HepG2 (cell line): ENCODE results near the gene TAS1R3. TPM values are rescaled to one million over a fixed set of nuclear protein-coding genes. Genes with fewer than 3 reads are reported as not detected.

Experiments
- ATRX ChIP-seq: sonication (generic); formaldehyde crosslinking; IDR thresholded peaks from 2 replicates; pipeline ENCODE4 v1.4.0; 2020; ENCODE audit warnings: missing genetic modification reagents, borderline replicate concordance
- HNRNPL ChIP-seq: fragments of 200-400 bp; formaldehyde crosslinking; IDR thresholded peaks from 2 replicates; pipeline ENCODE4 v1.6.1; 2017; ENCODE audit warnings: mild to moderate bottlenecking, low read depth, low read length
- IKZF1 ChIP-seq: fragments of 450-650 bp; IDR thresholded peaks from 2 replicates; pipeline ENCODE4 v1.7.1; 2016
- NR2C2 ChIP-seq: sonication (generic); formaldehyde crosslinking; IDR thresholded peaks from 2 replicates; pipeline ENCODE4 v1.4.0; 2020; ENCODE audit warnings: missing genetic modification reagents, mild to moderate bottlenecking, moderate library complexity, borderline replicate concordance
- POLR2A ChIP-seq, 2 experiments: IDR thresholded peaks; 2 replicates each; pipeline ENCODE4 v1.6.1; 2011; ENCODE audit warnings: low read depth in 2 of 2, low read length in 2 of 2, mild to moderate bottlenecking in 1 of 2, moderate library complexity in 1 of 2; ENCODE audit not compliant: insufficient read depth in 1 of 2
- PRPF4 ChIP-seq: fragments of 200-400 bp; formaldehyde crosslinking; IDR thresholded peaks from 2 replicates; pipeline ENCODE4 v1.6.1; 2016; ENCODE audit warnings: low read length, low read depth; ENCODE audit not compliant: poor library complexity, severe bottlenecking
- SOX6 ChIP-seq, 2 experiments: fragments of 450-650 bp in 1 of 2; sonication (generic) in 1 of 2; formaldehyde crosslinking in 1 of 2; IDR thresholded peaks; 2 replicates each; pipeline versions ENCODE4 v1.4.0 to v1.6.1; 2017 to 2020; ENCODE audit warnings: antibody characterized with exemption in 1 of 2, mild to moderate bottlenecking in 1 of 2, missing genetic modification reagents in 1 of 2
- THAP9 ChIP-seq: sonication (generic); formaldehyde crosslinking; IDR thresholded peaks from 2 replicates; pipeline ENCODE4; 2020; ENCODE audit warnings: missing genetic modification reagents, mild to moderate bottlenecking, borderline replicate concordance
- ZNF17 ChIP-seq: sonication (generic); formaldehyde crosslinking; IDR thresholded peaks from 2 replicates; pipeline ENCODE4 v1.5.0; 2020; ENCODE audit warnings: mild to moderate bottlenecking, missing genetic modification reagents
- ZNF354B ChIP-seq: sonication (generic); formaldehyde crosslinking; IDR thresholded peaks from 2 replicates; pipeline ENCODE4 v1.8.0; 2022; ENCODE audit warnings: mild to moderate bottlenecking, missing genetic modification reagents
- ZNF567 ChIP-seq: sonication (generic); formaldehyde crosslinking; IDR thresholded peaks from 2 replicates; pipeline ENCODE4 v1.8.1; 2023; ENCODE audit warnings: mild to moderate bottlenecking, missing genetic modification reagents, borderline replicate concordance
- ZNF724P ChIP-seq: sonication (generic); formaldehyde crosslinking; IDR thresholded peaks from 2 replicates; pipeline ENCODE4 v1.8.0; 2022; ENCODE audit warnings: missing genetic modification reagents, borderline replicate concordance
- ZNF878 ChIP-seq: sonication (generic); formaldehyde crosslinking; IDR thresholded peaks from 2 replicates; pipeline ENCODE4 v1.8.1; 2023; ENCODE audit warnings: mild to moderate bottlenecking, missing genetic modification reagents, moderate library complexity
- polyA plus RNA-seq, 8 experiments: library from polyadenylated mRNA; depleted of rRNA in 3 of 8; stranded (reverse) in 7 of 8; unstranded in 1 of 8; fragments of >200 nt; fragmentation: Illumina TruSeq in 4 of 8; extraction: Trizol in 4 of 8; gene quantifications; 2 replicates each; pipeline versions ENCODE4 v1.2.1 to v1.2.3, GENCODE V29; 2011 to 2016; ENCODE audit warnings: low read depth in 4 of 8, missing spikeins in 1 of 8, mixed read lengths in 1 of 8; ENCODE audit not compliant: insufficient read depth in 1 of 8
- total RNA-seq, 5 experiments: library from RNA; depleted of rRNA; stranded (reverse); fragments of >200 nt; fragmentation: Illumina TruSeq; extraction: Trizol; gene quantifications; 2 replicates each; pipeline ENCODE4 v1.2.3, GENCODE V29; 2016; ENCODE audit warnings: low read depth in 1 of 5
- TF ChIP-seq, protein P1 (sequence below): fragments of 450-650 bp; IDR thresholded peaks from 2 replicates; pipeline ENCODE4 v1.6.1; 2016
- TF ChIP-seq, protein P2 (sequence below): sonication (generic); formaldehyde crosslinking; IDR thresholded peaks from 2 replicates; pipeline ENCODE4 v1.8.1; 2023; ENCODE audit warnings: mild to moderate bottlenecking, inconsistent platforms, moderate library complexity, missing genetic modification reagents, borderline replicate concordance
- TF ChIP-seq, protein P3 (sequence below): sonication (generic); formaldehyde crosslinking; IDR thresholded peaks from 2 replicates; pipeline ENCODE4 v1.5.0; 2020; ENCODE audit warnings: missing genetic modification reagents
- TF ChIP-seq, protein P4 (sequence below): IDR thresholded peaks from 2 replicates; pipeline ENCODE4 v1.6.1; 2016; ENCODE audit warnings: control low read depth
- TF ChIP-seq, protein P5 (sequence below): sonication (generic); formaldehyde crosslinking; IDR thresholded peaks from 2 replicates; pipeline ENCODE4 v1.8.1; 2022; ENCODE audit warnings: low read depth, mild to moderate bottlenecking, missing genetic modification reagents

The TAS1R3 gene
- total and polyA plus RNA-seq, 2 of the 13 experiments (the other 11 are each of a cell fraction or from before 2014, with no cell fraction given), result 0.13 to 0.15 TPM

DNA sequence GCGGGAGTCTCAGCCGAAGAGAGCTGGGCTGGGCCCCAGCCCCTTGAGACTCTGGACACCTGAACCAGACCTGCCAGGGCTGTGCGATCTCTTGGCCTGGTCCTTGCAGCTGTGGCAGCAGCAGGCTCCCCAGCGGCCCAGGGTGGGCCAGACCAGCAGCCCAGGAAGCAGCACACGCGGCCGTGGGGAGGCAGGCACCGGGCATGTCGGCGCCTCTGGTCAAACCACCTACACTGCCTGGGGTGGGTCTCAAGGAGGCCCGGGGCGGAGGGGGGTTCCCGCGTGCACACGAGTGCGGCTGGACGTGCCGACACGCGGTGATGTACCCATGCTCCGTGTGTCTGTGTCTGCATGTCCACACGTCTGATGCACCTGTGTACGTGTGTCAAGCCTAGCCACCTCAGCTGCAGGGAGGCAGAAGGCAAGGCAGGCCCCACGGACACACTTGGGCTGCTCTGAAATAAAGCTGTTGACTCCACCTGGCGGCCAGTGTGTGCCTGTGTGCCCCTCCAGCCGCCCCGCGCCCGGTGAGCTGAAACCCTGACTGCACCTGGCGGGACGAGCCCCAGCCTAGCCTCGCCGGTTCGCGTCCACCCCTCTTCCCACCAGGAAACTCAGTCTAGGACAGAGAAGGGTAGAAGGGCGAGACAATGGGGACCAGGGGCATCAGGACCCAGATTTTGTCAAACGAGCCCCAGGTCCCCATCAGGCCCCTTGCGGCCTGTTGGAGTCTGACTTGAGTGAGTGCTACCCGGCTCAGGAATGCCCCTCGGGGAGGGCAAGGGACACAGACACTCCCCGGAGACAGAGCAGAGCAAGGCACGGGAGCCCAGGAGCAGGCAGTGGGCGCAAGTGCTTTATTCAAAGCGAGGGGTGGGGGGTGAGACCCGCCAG, 39.3 kb upstream of the TAS1R3 start (continued):
- TF ChIP-seq, protein P1, sequence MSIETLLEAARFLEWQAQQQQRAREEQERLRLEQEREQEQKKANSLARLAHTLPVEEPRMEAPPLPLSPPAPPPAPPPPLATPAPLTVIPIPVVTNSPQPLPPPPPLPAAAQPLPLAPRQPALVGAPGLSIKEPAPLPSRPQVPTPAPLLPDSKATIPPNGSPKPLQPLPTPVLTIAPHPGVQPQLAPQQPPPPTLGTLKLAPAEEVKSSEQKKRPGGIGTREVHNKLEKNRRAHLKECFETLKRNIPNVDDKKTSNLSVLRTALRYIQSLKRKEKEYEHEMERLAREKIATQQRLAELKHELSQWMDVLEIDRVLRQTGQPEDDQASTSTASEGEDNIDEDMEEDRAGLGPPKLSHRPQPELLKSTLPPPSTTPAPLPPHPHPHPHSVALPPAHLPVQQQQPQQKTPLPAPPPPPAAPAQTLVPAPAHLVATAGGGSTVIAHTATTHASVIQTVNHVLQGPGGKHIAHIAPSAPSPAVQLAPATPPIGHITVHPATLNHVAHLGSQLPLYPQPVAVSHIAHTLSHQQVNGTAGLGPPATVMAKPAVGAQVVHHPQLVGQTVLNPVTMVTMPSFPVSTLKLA, result no peak
- TF ChIP-seq ZNF17 (no peak), PRPF4 (no peak), ZNF354B (CRISPR knock-in tag) (no peak), ZNF878 (CRISPR knock-in tag) (no peak), SOX6 (IDR thresholded peaks at IDR 0.05) (no peak), SOX6 (CRISPR knock-in tag; IDR thresholded peaks at IDR 0.05) (no peak; the same call in 1 of the 2 replicates), ZNF724P (CRISPR knock-in tag) (no peak), NR2C2 (CRISPR knock-in tag) (no peak), ATRX (CRISPR knock-in tag) (no peak), HNRNPL (0 out of 2 replicates have a peak, but pooled peaks have one; percentile 36), IKZF1 (no peak), THAP9 (CRISPR knock-in tag) (no peak), ZNF567 (no peak), POLR2A (IDR thresholded peaks at IDR 0.05; ENCODE audit: insufficient read depth in 1 of 2, low read depth in 2 of 2, low read length in 2 of 2) (no peak)
- TF ChIP-seq, protein P2, sequence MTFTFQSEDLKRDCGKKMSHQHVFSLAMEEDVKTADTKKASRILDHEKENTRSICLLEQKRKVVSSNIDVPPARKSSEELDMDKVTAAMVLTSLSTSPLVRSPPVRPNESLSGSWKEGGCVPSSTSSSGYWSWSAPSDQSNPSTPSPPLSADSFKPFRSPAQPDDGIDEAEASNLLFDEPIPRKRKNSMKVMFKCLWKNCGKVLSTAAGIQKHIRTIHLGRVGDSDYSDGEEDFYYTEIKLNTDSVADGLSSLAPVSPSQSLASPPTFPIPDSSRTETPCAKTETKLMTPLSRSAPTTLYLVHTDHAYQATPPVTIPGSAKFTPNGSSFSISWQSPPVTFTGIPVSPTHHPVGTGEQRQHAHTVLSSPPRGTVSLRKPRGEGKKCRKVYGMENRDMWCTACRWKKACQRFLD (CRISPR knock-in tag), result no peak
- TF ChIP-seq, protein P3, sequence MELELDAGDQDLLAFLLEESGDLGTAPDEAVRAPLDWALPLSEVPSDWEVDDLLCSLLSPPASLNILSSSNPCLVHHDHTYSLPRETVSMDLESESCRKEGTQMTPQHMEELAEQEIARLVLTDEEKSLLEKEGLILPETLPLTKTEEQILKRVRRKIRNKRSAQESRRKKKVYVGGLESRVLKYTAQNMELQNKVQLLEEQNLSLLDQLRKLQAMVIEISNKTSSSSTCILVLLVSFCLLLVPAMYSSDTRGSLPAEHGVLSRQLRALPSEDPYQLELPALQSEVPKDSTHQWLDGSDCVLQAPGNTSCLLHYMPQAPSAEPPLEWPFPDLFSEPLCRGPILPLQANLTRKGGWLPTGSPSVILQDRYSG (CRISPR knock-in tag), result no peak
- TF ChIP-seq, protein P4, sequence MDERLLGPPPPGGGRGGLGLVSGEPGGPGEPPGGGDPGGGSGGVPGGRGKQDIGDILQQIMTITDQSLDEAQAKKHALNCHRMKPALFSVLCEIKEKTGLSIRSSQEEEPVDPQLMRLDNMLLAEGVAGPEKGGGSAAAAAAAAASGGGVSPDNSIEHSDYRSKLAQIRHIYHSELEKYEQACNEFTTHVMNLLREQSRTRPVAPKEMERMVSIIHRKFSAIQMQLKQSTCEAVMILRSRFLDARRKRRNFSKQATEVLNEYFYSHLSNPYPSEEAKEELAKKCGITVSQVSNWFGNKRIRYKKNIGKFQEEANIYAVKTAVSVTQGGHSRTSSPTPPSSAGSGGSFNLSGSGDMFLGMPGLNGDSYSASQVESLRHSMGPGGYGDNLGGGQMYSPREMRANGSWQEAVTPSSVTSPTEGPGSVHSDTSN, result no peak
- TF ChIP-seq, protein P5, sequence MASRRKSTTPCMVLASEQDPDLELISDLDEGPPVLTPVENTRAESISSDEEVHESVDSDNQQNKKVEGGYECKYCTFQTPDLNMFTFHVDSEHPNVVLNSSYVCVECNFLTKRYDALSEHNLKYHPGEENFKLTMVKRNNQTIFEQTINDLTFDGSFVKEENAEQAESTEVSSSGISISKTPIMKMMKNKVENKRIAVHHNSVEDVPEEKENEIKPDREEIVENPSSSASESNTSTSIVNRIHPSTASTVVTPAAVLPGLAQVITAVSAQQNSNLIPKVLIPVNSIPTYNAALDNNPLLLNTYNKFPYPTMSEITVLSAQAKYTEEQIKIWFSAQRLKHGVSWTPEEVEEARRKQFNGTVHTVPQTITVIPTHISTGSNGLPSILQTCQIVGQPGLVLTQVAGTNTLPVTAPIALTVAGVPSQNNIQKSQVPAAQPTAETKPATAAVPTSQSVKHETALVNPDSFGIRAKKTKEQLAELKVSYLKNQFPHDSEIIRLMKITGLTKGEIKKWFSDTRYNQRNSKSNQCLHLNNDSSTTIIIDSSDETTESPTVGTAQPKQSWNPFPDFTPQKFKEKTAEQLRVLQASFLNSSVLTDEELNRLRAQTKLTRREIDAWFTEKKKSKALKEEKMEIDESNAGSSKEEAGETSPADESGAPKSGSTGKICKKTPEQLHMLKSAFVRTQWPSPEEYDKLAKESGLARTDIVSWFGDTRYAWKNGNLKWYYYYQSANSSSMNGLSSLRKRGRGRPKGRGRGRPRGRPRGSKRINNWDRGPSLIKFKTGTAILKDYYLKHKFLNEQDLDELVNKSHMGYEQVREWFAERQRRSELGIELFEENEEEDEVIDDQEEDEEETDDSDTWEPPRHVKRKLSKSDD, result no peak
